ENCODE results near the gene FABP1. TPM values are rescaled to one million over a fixed set of nuclear protein-coding genes. Genes with fewer than 3 reads are reported as not detected.

Gene FABP1
- total and polyA plus RNA-seq, 2 donors from 2014 or later, result 1,596 TPM; not detected in 1

GRCh38 chr2:88115825-88116518 is 11.9 kb downstream of the FABP1 start:
- intact Hi-C loops (cut with DNase I), result no loop called here
- Histone ChIP-seq H3K9me3 (ENCODE audit: control insufficient read depth in 2 of 3, insufficient read depth in 1 of 3, low read length in 3 of 3) (no peaks in the 10 kb centered on the region), H3K4me1 (ENCODE audit: control insufficient read depth in 2 of 3, insufficient read depth in 2 of 3, low read depth in 1 of 3, low read length in 3 of 3) (no peaks in the 10 kb centered on the region), H3K9ac (ENCODE audit: low read length in 3 of 3) (no peak overlapping the region), H3K36me3 (ENCODE audit: control insufficient read depth in 2 of 3, insufficient read depth in 3 of 3, low read length in 3 of 3) (no peaks in the 10 kb centered on the region), H3K27me3 (ENCODE audit: control insufficient read depth, insufficient read depth, low read length) (no peaks in the 10 kb centered on the region), H3K4me3 (ENCODE audit: low read length in 3 of 3) (no peak overlapping the region), H3K27ac (ENCODE audit: low read depth in 2 of 2, low read length in 2 of 2) (no peak overlapping the region)
- FAIRE-seq, result no peak
- TF ChIP-seq CTCF (IDR thresholded peaks at IDR 0.05; ENCODE audit: borderline replicate concordance, extremely low read depth, insufficient read depth), result no peak
- DNase-seq, result no peak

- Histone ChIP-seq H3K9ac (ENCODE audit: low read length in 3 of 3) (no peak overlapping the region), H3K9me3 (ENCODE audit: control insufficient read depth in 2 of 3, insufficient read depth in 1 of 3, low read length in 3 of 3) (no peaks in the 10 kb centered on the region), H3K4me1 (ENCODE audit: control insufficient read depth in 2 of 3, insufficient read depth in 2 of 3, low read depth in 1 of 3, low read length in 3 of 3) (no peaks in the 10 kb centered on the region), H3K27me3 (ENCODE audit: control insufficient read depth, insufficient read depth, low read length) (no peaks in the 10 kb centered on the region), H3K4me3 (ENCODE audit: low read length in 3 of 3) (no peak overlapping the region), H3K27ac (ENCODE audit: low read depth in 2 of 2, low read length in 2 of 2) (no peak overlapping the region), H3K36me3 (ENCODE audit: control insufficient read depth in 2 of 3, insufficient read depth in 3 of 3, low read length in 3 of 3) (no peaks in the 10 kb centered on the region)
- intact Hi-C loops (cut with DNase I), result no loop called here
- FAIRE-seq, result no peak
- DNase-seq, result peak in 1 of 5 donors; percentile 22
- no peak for TF ChIP-seq CTCF (IDR thresholded peaks at IDR 0.05; ENCODE audit: borderline replicate concordance, extremely low read depth, insufficient read depth)
Measured at GRCh38 chr2:88114889-88115288, 13.0 kb downstream of the FABP1 start.

- no peaks in the 10 kb centered on the region for H3K9me3 ChIP-seq (ENCODE audit: control insufficient read depth in 2 of 3, insufficient read depth in 1 of 3, low read length in 3 of 3)
- no peak for DNase-seq
- H3K36me3 ChIP-seq (ENCODE audit: control insufficient read depth in 2 of 3, insufficient read depth in 3 of 3, low read length in 3 of 3), result no peaks in the 10 kb centered on the region
- no peak overlapping the region for H3K9ac ChIP-seq (ENCODE audit: low read length in 3 of 3)
- intact Hi-C loops (cut with DNase I), result no loop called here
- no peak for TF ChIP-seq CTCF (IDR thresholded peaks at IDR 0.05; ENCODE audit: borderline replicate concordance, extremely low read depth, insufficient read depth)
- H3K4me3 ChIP-seq (ENCODE audit: low read length in 3 of 3), result no peak overlapping the region
- no peak for FAIRE-seq
- H3K27ac ChIP-seq (ENCODE audit: low read depth in 2 of 2, low read length in 2 of 2), result no peak overlapping the region
- no peaks in the 10 kb centered on the region for H3K27me3 ChIP-seq (ENCODE audit: control insufficient read depth, insufficient read depth, low read length)
- H3K4me1 ChIP-seq (ENCODE audit: control insufficient read depth in 2 of 3, insufficient read depth in 2 of 3, low read depth in 1 of 3, low read length in 3 of 3), result no peaks in the 10 kb centered on the region
Measured at GRCh38 chr2:88113069-88113468, 14.8 kb downstream of the FABP1 start.

- no peak for DNase-seq
- intact Hi-C loops (cut with DNase I), result no loop called here
- no peak overlapping the region for H3K27ac ChIP-seq (ENCODE audit: low read depth in 2 of 2, low read length in 2 of 2)
- FAIRE-seq, result no peak
- no peaks in the 10 kb centered on the region for H3K36me3 ChIP-seq (ENCODE audit: control insufficient read depth in 2 of 3, insufficient read depth in 3 of 3, low read length in 3 of 3)
- H3K4me3 ChIP-seq (ENCODE audit: low read length in 3 of 3), result no peak overlapping the region
- no peak for TF ChIP-seq CTCF (IDR thresholded peaks at IDR 0.05; ENCODE audit: borderline replicate concordance, extremely low read depth, insufficient read depth)
- H3K9me3 ChIP-seq (ENCODE audit: control insufficient read depth in 2 of 3, insufficient read depth in 1 of 3, low read length in 3 of 3), result no peaks in the 10 kb centered on the region
- no peaks in the 10 kb centered on the region for H3K4me1 ChIP-seq (ENCODE audit: control insufficient read depth in 2 of 3, insufficient read depth in 2 of 3, low read depth in 1 of 3, low read length in 3 of 3)
- H3K9ac ChIP-seq (ENCODE audit: low read length in 3 of 3), result no peak overlapping the region
- no peaks in the 10 kb centered on the region for H3K27me3 ChIP-seq (ENCODE audit: control insufficient read depth, insufficient read depth, low read length)
Measured at GRCh38 chr2:88110830-88111229, 17.0 kb downstream of the FABP1 start.

All from kidney (tissue), 14 donors.